Esophagus muscularis mucosa (tissue), 4 donors: ENCODE data around the gene RBL1.

Experiments used
- CTCF ChIP-seq, 3 experiments: fragments of 200-600 bp in 2 of 3; fragments of 450-650 bp in 1 of 3; sonication (generic) in 2 of 3; IDR thresholded peaks; one replicate each; pipeline ENCODE4 v1.5.1; 2017 to 2019; ENCODE audit warnings: antibody characterized with exemption in 3 of 3, mild to moderate bottlenecking in 2 of 3, moderate library complexity in 1 of 3
- EP300 ChIP-seq: sonication (generic); formaldehyde crosslinking; IDR thresholded peaks from one replicate; pipeline ENCODE4 v1.6.1; 2017; ENCODE audit warnings: antibody characterized with exemption
- POLR2A ChIP-seq: fragments of 450-650 bp; IDR thresholded peaks from one replicate; pipeline ENCODE4 v1.6.1; 2017; ENCODE audit warnings: antibody characterized with exemption, moderate library complexity, mild to moderate bottlenecking, low read depth
- POLR2AphosphoS5 ChIP-seq, 2 donors: sonication (generic); formaldehyde crosslinking; IDR thresholded peaks; one replicate each; pipeline ENCODE4 v1.6.1; 2017; ENCODE audit warnings: antibody characterized with exemption in 2 of 2

GRCh38 chr20:36998652-36999051, 97.1 kb downstream of the RBL1 start:
- TF ChIP-seq POLR2A (no peak), CTCF (IDR thresholded peaks at IDR 0.05) (no peak), POLR2AphosphoS5 (IDR thresholded peaks at IDR 0.05) (no peak), EP300 (no peak)
